Measurements from ENCODE around the gene CAMK2A.

DNA sequence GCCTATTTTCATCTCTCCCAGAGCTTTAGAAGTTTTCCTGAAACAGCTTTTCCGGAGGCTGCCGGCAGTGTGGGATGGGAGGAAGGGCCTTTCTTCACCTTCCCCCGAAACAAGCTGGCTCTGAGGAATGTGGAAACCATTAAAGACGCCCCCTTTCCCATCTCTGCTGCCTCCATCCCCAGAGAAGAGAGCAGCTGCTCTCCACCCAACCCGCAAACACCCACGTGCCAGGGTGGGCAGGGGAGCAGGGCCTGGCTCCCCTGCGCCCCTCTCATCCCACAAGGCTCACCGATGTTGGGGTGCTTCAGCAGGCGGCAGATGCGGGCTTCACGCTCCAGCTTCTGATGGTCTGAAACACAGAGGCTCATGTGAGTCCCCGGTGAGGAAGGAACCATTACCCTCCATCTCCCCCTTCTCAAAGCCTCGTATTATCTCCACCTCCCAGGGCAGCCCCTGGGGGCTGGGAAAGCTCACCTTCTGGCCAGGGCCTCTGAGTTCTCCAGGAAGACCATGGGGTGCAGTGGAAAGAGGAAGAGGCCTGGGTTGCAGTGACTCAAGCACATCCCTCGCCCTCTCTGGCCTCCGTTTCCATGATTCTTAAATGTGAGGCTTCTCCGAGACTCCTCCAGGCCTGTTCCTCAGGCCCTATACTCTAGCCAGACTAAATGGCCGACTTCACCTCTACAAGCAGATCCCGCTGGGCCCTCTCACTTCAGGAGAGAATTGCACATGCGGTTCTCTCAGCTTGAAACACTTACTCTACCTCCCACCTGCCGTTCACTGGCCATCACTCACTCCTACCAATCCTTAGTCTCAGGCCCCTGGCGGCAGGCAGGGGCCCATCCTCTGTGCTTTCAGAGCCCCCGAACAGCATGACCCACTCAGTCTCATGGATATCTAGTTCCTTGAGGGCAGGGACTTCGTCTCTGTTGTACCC is 24.6 kb downstream of the CAMK2A start:
- TF ChIP-seq, protein P1, sequence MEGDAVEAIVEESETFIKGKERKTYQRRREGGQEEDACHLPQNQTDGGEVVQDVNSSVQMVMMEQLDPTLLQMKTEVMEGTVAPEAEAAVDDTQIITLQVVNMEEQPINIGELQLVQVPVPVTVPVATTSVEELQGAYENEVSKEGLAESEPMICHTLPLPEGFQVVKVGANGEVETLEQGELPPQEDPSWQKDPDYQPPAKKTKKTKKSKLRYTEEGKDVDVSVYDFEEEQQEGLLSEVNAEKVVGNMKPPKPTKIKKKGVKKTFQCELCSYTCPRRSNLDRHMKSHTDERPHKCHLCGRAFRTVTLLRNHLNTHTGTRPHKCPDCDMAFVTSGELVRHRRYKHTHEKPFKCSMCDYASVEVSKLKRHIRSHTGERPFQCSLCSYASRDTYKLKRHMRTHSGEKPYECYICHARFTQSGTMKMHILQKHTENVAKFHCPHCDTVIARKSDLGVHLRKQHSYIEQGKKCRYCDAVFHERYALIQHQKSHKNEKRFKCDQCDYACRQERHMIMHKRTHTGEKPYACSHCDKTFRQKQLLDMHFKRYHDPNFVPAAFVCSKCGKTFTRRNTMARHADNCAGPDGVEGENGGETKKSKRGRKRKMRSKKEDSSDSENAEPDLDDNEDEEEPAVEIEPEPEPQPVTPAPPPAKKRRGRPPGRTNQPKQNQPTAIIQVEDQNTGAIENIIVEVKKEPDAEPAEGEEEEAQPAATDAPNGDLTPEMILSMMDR (IDR thresholded peaks at IDR 0.05; ENCODE audit: poor library complexity) = no peak
- no peak for TF ChIP-seq EZH2phosphoT487 (IDR thresholded peaks at IDR 0.05; ENCODE audit: low read depth, severe bottlenecking, unreplicated experiment)
